22Rv1 (cell line): ENCODE data around the gene FAM149A.

Experiments used
- CTCF ChIP-seq: fragments of 450-650 bp; IDR thresholded peaks from 2 replicates; pipeline ENCODE4 v1.5.1; 2017; ENCODE audit warnings: mild to moderate bottlenecking
- ZFX ChIP-seq: fragments of 450-650 bp; IDR thresholded peaks from 2 replicates; pipeline ENCODE4 v1.6.1; 2017; ENCODE audit warnings: antibody characterized with exemption, borderline replicate concordance

GRCh38 chr4:186189656-186190055 lies 85.2 kb downstream of the FAM149A start:
- TF ChIP-seq CTCF (no peak), ZFX (no peak)
